Measurements from ENCODE around the gene KDM1A. TPM values are rescaled to one million over a fixed set of nuclear protein-coding genes. Genes with fewer than 3 reads are reported as not detected.

KDM1A gene
- total and polyA plus RNA-seq, 2 donors (not counting 1 experiment from before 2014, with no cell fraction given) = 30.2 to 47.4 TPM

DNA sequence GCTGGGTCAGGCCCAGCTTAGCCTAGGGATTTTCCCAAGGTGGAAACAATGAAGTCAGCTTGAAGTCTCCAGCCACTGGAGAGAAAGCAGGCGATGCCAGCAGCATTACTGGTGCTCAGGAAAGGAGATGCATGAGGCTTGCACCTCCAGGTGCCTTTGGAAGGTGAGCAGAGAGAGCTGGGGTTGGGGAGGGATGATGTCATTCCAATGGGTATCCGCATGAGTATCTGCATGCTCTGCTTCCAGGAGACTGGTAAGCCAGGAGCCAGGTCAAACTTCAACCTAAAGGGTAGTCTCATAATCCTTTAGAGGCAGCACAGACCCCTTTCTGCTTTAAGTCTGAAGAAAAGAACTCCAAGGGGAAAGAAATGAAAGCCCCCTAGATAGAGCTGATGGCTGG, 68.8 kb downstream of the KDM1A start:
- H3K4me2 ChIP-seq (replicated peaks; ENCODE audit: low read depth, low read length, poor library complexity, severe bottlenecking) = no peak overlapping the region
- Mint-ChIP-seq H3K27me3 (no peaks in the 10 kb centered on the region), H3K4me3 (no peak overlapping the region), H3K4me1 (no peaks in the 10 kb centered on the region), H3K9me3 (ENCODE audit: insufficient read depth) (no peaks in the 10 kb centered on the region), H3K27ac (no peak overlapping the region)
- H3K9ac ChIP-seq (ENCODE audit: low read length) = no peak overlapping the region
- POLR2A ChIA-PET = no interaction called here
- no peaks in the 10 kb centered on the region for H3K9me3 ChIP-seq (ENCODE audit: control extremely low read depth in 1 of 3, control insufficient read depth in 2 of 3, insufficient read depth in 1 of 3, low read length in 2 of 3)
- DNase-seq (no peak), ATAC-seq (ENCODE audit: low read depth) (no peak)
- H3K79me2 ChIP-seq (ENCODE audit: control insufficient read depth, insufficient read depth, low read length) = no peaks in the 10 kb centered on the region
- H3K36me3 ChIP-seq (replicated peaks in 1 of 2; ENCODE audit: control extremely low read depth in 1 of 2, control insufficient read depth in 1 of 2, extremely low read depth in 1 of 2, insufficient read depth in 2 of 2, low read length in 1 of 2) = peaks cover 0 to 54% of the 10 kb centered on the region in 2 experiments
- WGBS (ENCODE audit: insufficient coverage) = 100% methylated on average over 1 of the region's 2 CpGs
- no peaks in the 10 kb centered on the region for H4K20me1 ChIP-seq (ENCODE audit: control insufficient read depth, insufficient read depth, low read length, poor library complexity, severe bottlenecking)
- H2AFZ ChIP-seq (ENCODE audit: insufficient read depth, low read depth, low read length, poor library complexity, severe bottlenecking) = no peak overlapping the region
- TF ChIP-seq EZH2 (IDR thresholded peaks at IDR 0.05; ENCODE audit: borderline replicate concordance, insufficient read depth, low read depth, low read length, poor library complexity, severe bottlenecking) = no peak
- TF ChIP-seq, protein P1, sequence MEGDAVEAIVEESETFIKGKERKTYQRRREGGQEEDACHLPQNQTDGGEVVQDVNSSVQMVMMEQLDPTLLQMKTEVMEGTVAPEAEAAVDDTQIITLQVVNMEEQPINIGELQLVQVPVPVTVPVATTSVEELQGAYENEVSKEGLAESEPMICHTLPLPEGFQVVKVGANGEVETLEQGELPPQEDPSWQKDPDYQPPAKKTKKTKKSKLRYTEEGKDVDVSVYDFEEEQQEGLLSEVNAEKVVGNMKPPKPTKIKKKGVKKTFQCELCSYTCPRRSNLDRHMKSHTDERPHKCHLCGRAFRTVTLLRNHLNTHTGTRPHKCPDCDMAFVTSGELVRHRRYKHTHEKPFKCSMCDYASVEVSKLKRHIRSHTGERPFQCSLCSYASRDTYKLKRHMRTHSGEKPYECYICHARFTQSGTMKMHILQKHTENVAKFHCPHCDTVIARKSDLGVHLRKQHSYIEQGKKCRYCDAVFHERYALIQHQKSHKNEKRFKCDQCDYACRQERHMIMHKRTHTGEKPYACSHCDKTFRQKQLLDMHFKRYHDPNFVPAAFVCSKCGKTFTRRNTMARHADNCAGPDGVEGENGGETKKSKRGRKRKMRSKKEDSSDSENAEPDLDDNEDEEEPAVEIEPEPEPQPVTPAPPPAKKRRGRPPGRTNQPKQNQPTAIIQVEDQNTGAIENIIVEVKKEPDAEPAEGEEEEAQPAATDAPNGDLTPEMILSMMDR (IDR thresholded peaks at IDR 0.05) = no peak
- no peaks in the 10 kb centered on the region for H3K27me3 ChIP-seq (replicated peaks in 1 of 4; ENCODE audit: control extremely low read depth in 1 of 4, control insufficient read depth in 3 of 4, insufficient read depth in 4 of 4, low read length in 3 of 4)
- no peak overlapping the region for H3K27ac ChIP-seq (ENCODE audit: low read length in 2 of 2)
- no peak overlapping the region for H3K4me3 ChIP-seq (ENCODE audit: control extremely low read depth in 1 of 5, extremely low read depth in 1 of 5, insufficient read depth in 1 of 5, low read depth in 2 of 5, low read length in 4 of 5)
- CTCF ChIA-PET = interaction anchor here (3.3 to 20.1 kb wide), 2 partner anchors 11 to 92 kb away, joined by 11 to 884 read pairs; no protein-coding TSS in a partner anchor
- intact Hi-C loops (cut with micrococcal nuclease) = no loop called here
- no peaks in the 10 kb centered on the region for H3K4me1 ChIP-seq (ENCODE audit: control insufficient read depth in 2 of 2, insufficient read depth in 2 of 2, low read length in 2 of 2)

DNA sequence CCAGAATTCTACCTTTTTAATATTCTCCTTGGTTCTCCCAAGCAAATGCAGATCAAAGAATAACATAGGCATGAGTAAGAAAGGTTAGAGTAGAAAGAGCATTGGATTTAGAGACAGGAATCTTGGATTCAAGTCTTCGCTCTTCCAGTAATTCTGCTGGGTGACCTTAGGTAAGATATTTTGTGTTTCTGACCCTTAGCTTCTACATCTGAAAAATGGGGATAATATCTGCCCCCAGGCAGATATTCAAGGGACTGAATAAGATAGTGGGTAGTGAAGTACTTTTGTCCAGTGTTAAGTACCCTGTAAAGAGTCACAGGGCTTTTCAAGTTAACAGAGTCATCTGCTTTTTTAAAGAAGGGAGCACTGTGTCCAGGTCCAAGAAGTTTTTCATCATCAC, 70.8 kb downstream of the KDM1A start:
- no peak for DNase-seq
- Mint-ChIP-seq H3K9me3 (ENCODE audit: insufficient read depth) (no peaks in the 10 kb centered on the region), H3K27ac (no peak overlapping the region), H3K27me3 (no peaks in the 10 kb centered on the region), H3K4me1 (no peaks in the 10 kb centered on the region), H3K4me3 (no peak overlapping the region)
- Histone ChIP-seq H3K27ac (ENCODE audit: low read length in 2 of 2) (no peak overlapping the region), H3K79me2 (ENCODE audit: control insufficient read depth, insufficient read depth, low read length) (no peaks in the 10 kb centered on the region), H3K4me2 (replicated peaks; ENCODE audit: low read depth, low read length, poor library complexity, severe bottlenecking) (no peak overlapping the region), H3K4me1 (ENCODE audit: control insufficient read depth in 2 of 2, insufficient read depth in 2 of 2, low read length in 2 of 2) (no peaks in the 10 kb centered on the region), H3K27me3 (replicated peaks in 1 of 4; ENCODE audit: control extremely low read depth in 1 of 4, control insufficient read depth in 3 of 4, insufficient read depth in 4 of 4, low read length in 3 of 4) (no peaks in the 10 kb centered on the region), H2AFZ (ENCODE audit: insufficient read depth, low read depth, low read length, poor library complexity, severe bottlenecking) (no peak overlapping the region), H3K9ac (ENCODE audit: low read length) (no peak overlapping the region), H3K4me3 (ENCODE audit: control extremely low read depth in 1 of 5, extremely low read depth in 1 of 5, insufficient read depth in 1 of 5, low read depth in 2 of 5, low read length in 4 of 5) (no peak overlapping the region), H4K20me1 (ENCODE audit: control insufficient read depth, insufficient read depth, low read length, poor library complexity, severe bottlenecking) (no peaks in the 10 kb centered on the region), H3K36me3 (replicated peaks in 1 of 2; ENCODE audit: control extremely low read depth in 1 of 2, control insufficient read depth in 1 of 2, extremely low read depth in 1 of 2, insufficient read depth in 2 of 2, low read length in 1 of 2) (peaks cover 0 to 48% of the 10 kb centered on the region in 2 experiments), H3K9me3 (ENCODE audit: control extremely low read depth in 1 of 3, control insufficient read depth in 2 of 3, insufficient read depth in 1 of 3, low read length in 2 of 3) (no peaks in the 10 kb centered on the region)
- intact Hi-C loops (cut with micrococcal nuclease) = loop anchor here (10.0 kb wide), 1 partner anchor 195 kb away; no protein-coding TSS in a partner anchor
- 100% methylated on average over 1 of the region's 1 CpG for WGBS (ENCODE audit: insufficient coverage)
- TF ChIP-seq, protein P1 (IDR thresholded peaks at IDR 0.05) = no peak
- no peak for TF ChIP-seq EZH2 (IDR thresholded peaks at IDR 0.05; ENCODE audit: borderline replicate concordance, insufficient read depth, low read depth, low read length, poor library complexity, severe bottlenecking)
- ChIA-PET CTCF (interaction anchor here (3.3 to 20.1 kb wide), 2 partner anchors 9 to 90 kb away, joined by 11 to 884 read pairs; no protein-coding TSS in a partner anchor), POLR2A (no interaction called here)
- no peak for ATAC-seq (ENCODE audit: low read depth)
